HEK293T (cell line): ENCODE measurements around the gene SH3PXD2A.
"Not testable (repeated sequence)": the region's sequence is repeated elsewhere in the genome, so short reads cannot be mapped to it uniquely, and the experiment has no call there.

Source experiments
- CTCF ChIA-PET: fragments of 350-600 bp; formaldehyde crosslinking; extraction: SDS; loops from one replicate; lab custom pipeline; 2021; ENCODE audit warnings: antibody characterized with exemption, inconsistent platforms; lab: Yijun Ruan, JAX
- POLR2A ChIA-PET: fragments of 350-600 bp; formaldehyde crosslinking; extraction: SDS; loops from one replicate; lab custom pipeline; 2020; ENCODE audit warnings: antibody characterized with exemption, inconsistent platforms; lab: Yijun Ruan, JAX
- DNase-seq: peaks from one replicate; pipeline ENCODE4 v3.0.0; 2012; ENCODE audit warnings: mixed read lengths; ENCODE audit errors: extremely low spot score
- ARNT ChIP-seq: fragments of 450-650 bp; IDR thresholded peaks from 2 replicates; pipeline ENCODE4 v1.6.1; 2017; ENCODE audit warnings: mild to moderate bottlenecking
- BHLHE40 ChIP-seq: fragments of 450-650 bp; IDR thresholded peaks from 2 replicates; pipeline ENCODE4 v1.6.1; 2016; ENCODE audit warnings: mild to moderate bottlenecking, moderate library complexity, borderline replicate concordance
- CTBP1 ChIP-seq: fragments of 450-650 bp; IDR thresholded peaks from 2 replicates; pipeline ENCODE4 v1.6.1; 2016; ENCODE audit warnings: borderline replicate concordance
- ELF4 ChIP-seq: fragments of 450-650 bp; IDR thresholded peaks from 2 replicates; pipeline ENCODE4 v1.6.1; 2017; ENCODE audit warnings: antibody characterized with exemption
- FOXA1 ChIP-seq: fragments of 450-650 bp; IDR thresholded peaks from 2 replicates; pipeline ENCODE4 v1.6.1; 2016; ENCODE audit warnings: mild to moderate bottlenecking
- FOXK2 ChIP-seq: fragments of 450-650 bp; IDR thresholded peaks from 2 replicates; pipeline ENCODE4 v1.6.1; 2016; ENCODE audit warnings: mild to moderate bottlenecking
- FOXM1 ChIP-seq: fragments of 450-650 bp; IDR thresholded peaks from 2 replicates; pipeline ENCODE4 v1.6.1; 2017; ENCODE audit warnings: mild to moderate bottlenecking, borderline replicate concordance
- HDGF ChIP-seq: fragments of 450-650 bp; IDR thresholded peaks from 2 replicates; pipeline ENCODE4 v1.6.1; 2017; ENCODE audit warnings: antibody characterized with exemption, borderline replicate concordance
- L3MBTL2 ChIP-seq: fragments of 450-650 bp; conservative IDR thresholded peaks from 2 replicates; pipeline ENCODE4 v1.6.1; 2016; ENCODE audit warnings: mild to moderate bottlenecking
- LEF1 ChIP-seq: fragments of 450-650 bp; IDR thresholded peaks from 2 replicates; pipeline ENCODE4 v1.6.1; 2017; ENCODE audit warnings: mild to moderate bottlenecking, borderline replicate concordance
- NFRKB ChIP-seq: fragments of 450-650 bp; IDR thresholded peaks from 2 replicates; pipeline ENCODE4 v1.6.1; 2016; ENCODE audit warnings: mild to moderate bottlenecking, moderate library complexity
- PKNOX1 ChIP-seq: fragments of 450-650 bp; IDR thresholded peaks from 2 replicates; pipeline ENCODE4 v1.6.1; 2016
- SP1 ChIP-seq: fragments of 450-650 bp; IDR thresholded peaks from 2 replicates; pipeline ENCODE4 v1.6.1; 2017
- SUZ12 ChIP-seq: fragments of 450-650 bp; IDR thresholded peaks from 2 replicates; pipeline ENCODE4 v1.6.1; 2016; ENCODE audit warnings: mild to moderate bottlenecking
- TARDBP ChIP-seq: fragments of 450-650 bp; IDR thresholded peaks from 2 replicates; pipeline ENCODE4 v1.6.1; 2016
- ZNF384 ChIP-seq: fragments of 450-650 bp; IDR thresholded peaks from 2 replicates; pipeline ENCODE4 v1.6.1; 2016

Gene SH3PXD2A

GRCh38 chr10:103736044-103736443, 119.3 kb downstream of the SH3PXD2A start:
- ChIA-PET CTCF (no interaction called here), POLR2A (no interaction called here)
- no peak for DNase-seq
- no peak for TF ChIP-seq CTBP1
- TF ChIP-seq TARDBP = no peak
- no peak for TF ChIP-seq LEF1
- TF ChIP-seq FOXA1 = no peak
- TF ChIP-seq ARNT = no peak
- TF ChIP-seq FOXM1 = no peak
- no peak for TF ChIP-seq BHLHE40
- no peak for TF ChIP-seq ELF4

GRCh38 chr10:103734731-103735130, 120.6 kb downstream of the SH3PXD2A start:
- CTCF ChIA-PET = no interaction called here
- POLR2A ChIA-PET = no interaction called here
- TF ChIP-seq FOXM1 = no peak
- TF ChIP-seq TARDBP = no peak
- DNase-seq = no peak

- DNase-seq = no peak
- POLR2A ChIA-PET = interaction anchor here (1.3 kb wide), 1 partner anchor 40 kb away, joined by 3 read pairs; no protein-coding TSS in a partner anchor
- CTCF ChIA-PET = interaction anchor here (1.2 to 1.3 kb wide), 2 partner anchors 15 to 20 kb away, joined by 3 read pairs; no protein-coding TSS in a partner anchor
Observed at GRCh38 chr10:103733045-103733419, 122.3 kb downstream of the SH3PXD2A start.

GRCh38 chr10:103732339-103733044, 122.9 kb downstream of the SH3PXD2A start:
- POLR2A ChIA-PET = no interaction called here
- CTCF ChIA-PET = interaction anchor here (0.6 to 1.3 kb wide), 2 partner anchors 10 to 20 kb away, joined by 3 to 4 read pairs; no protein-coding TSS in a partner anchor
- DNase-seq = no peak
- TF ChIP-seq FOXK2 (no peak), TARDBP (no peak), SUZ12 (no peak), NFRKB (no peak), LEF1 (no peak), L3MBTL2 (no peak), PKNOX1 (no peak), HDGF (no peak), SP1 (no peak), ARNT (no peak), BHLHE40 (no peak), FOXA1 (no peak), CTBP1 (no peak), FOXM1 (no peak), ZNF384 (no peak), ELF4 (no peak)

More at GRCh38 chr10:103733045-103733419, 122.3 kb downstream of the SH3PXD2A start:
- TF ChIP-seq ZNF384 (no peak), FOXK2 (no peak), ARNT (no peak), HDGF (no peak), ELF4 (no peak), SP1 (no peak)

GRCh38 chr10:103731609-103732270, 123.6 kb downstream of the SH3PXD2A start:
- CTCF ChIA-PET = interaction anchor here (0.6 kb wide), 1 partner anchor 9 kb away, joined by 4 read pairs; no protein-coding TSS in a partner anchor
- DNase-seq = no peak
- POLR2A ChIA-PET = no interaction called here
- TF ChIP-seq FOXA1 = no peak
- no peak for TF ChIP-seq HDGF
- no peak for TF ChIP-seq CTBP1
- no peak for TF ChIP-seq SUZ12
- no peak for TF ChIP-seq L3MBTL2
- no peak for TF ChIP-seq LEF1
- no peak for TF ChIP-seq ZNF384
- TF ChIP-seq SP1 = no peak
- TF ChIP-seq FOXM1 = no peak

GRCh38 chr10:103731026-103731425, 124.3 kb downstream of the SH3PXD2A start:
- POLR2A ChIA-PET, CTCF ChIA-PET: not testable (repeated sequence)

GRCh38 chr10:103729851-103730250, 125.5 kb downstream of the SH3PXD2A start:
- no peak for TF ChIP-seq FOXA1
- no peak for TF ChIP-seq NFRKB
- TF ChIP-seq BHLHE40 = no peak
- TF ChIP-seq SP1 = no peak
- TF ChIP-seq ZNF384 = no peak
- no peak for TF ChIP-seq PKNOX1
- no peak for TF ChIP-seq ELF4
- TF ChIP-seq LEF1 = no peak
- no peak for TF ChIP-seq FOXK2
- no peak for TF ChIP-seq SUZ12
- no peak for TF ChIP-seq FOXM1
- no peak for TF ChIP-seq ARNT
- no peak for TF ChIP-seq L3MBTL2
- TF ChIP-seq HDGF = no peak
- no peak for TF ChIP-seq TARDBP
- TF ChIP-seq CTBP1 = no peak
- DNase-seq = no peak
- ChIA-PET CTCF (no interaction called here), POLR2A (interaction anchor here (0.9 kb wide), 1 partner anchor 18 kb away, joined by 3 read pairs; no protein-coding TSS in a partner anchor)

More at GRCh38 chr10:103731026-103731425, 124.3 kb downstream of the SH3PXD2A start:
- not testable (repeated sequence) for DNase-seq
